GM18858 (cell line): ENCODE results near the gene VTI1A.

ENCODE experiments used
- ATAC-seq: cut with Tn5 transposase; IDR thresholded peaks from one replicate; pipeline ENCODE4 v1.9.1; 2021; ENCODE audit not compliant: unreplicated experiment

VTI1A gene

DNA sequence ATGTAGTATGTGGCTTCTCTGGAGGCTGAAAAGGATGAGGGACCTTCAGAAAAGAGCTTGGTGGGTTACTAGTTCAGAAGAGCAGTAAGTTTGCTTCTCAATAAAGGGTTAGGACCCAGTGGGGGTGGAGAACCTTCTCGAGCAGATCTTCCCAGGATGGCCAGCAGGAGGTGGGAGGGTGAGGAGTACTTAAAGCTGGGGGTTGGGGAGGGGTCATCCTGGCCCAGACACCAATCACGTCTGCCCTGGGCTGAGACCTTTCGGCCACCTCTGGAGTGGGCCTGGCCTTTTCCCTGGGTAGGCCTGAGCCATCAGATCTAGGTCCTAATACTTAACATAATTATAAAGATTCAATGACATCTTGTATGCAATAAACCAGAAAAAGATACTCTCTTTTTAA lies 354.0 kb downstream of the VTI1A start:
- ATAC-seq: no peak

DNA sequence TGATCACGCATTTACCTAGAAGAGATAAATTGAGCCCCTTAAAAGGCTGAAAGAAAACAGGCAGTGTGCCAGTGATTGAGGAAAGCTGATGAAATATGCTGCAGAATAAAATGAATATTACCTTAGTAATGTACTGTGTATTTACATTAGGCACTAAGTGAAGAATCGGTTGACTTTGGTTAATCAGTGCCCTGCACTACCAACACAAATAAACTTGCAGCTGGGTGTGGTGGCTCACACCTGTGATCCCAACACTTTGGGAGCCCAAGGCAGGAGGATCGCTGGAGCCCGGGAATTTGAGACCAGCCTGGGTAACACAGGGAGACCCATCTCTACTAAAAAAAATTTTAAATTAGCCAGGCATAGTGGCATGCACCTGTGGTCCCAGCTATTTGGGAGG lies 354.7 kb downstream of the VTI1A start:
- no peak for ATAC-seq

DNA sequence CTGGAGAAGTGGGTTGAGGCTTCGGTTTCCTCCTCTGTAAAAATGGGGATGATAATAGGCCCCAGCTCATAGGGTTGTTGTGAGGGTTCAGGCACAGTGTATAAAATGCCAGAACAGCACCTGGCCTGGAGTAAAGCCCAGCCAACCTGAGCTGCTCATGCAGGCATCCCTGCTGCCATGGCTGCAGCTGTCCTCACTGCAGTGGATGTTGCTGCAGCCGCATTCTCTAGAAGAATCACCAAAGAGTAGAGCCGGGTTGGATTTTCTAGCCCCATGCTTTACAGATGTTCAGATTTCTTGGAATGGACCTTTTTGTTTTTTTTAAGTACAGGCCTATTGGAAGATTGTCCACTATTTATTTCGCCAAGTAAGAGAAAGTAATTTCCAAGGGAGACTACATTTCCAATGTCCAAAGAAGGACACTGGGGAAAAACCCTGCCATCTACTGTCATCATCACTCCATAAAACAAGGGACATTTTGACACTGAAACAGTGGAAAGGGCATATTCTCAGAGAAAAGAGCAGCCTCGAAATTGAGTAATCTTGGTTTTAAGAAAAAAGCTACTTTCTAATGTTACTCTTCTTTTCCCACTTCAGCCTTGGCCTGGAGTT lies 355.5 kb downstream of the VTI1A start:
- no peak for ATAC-seq

DNA sequence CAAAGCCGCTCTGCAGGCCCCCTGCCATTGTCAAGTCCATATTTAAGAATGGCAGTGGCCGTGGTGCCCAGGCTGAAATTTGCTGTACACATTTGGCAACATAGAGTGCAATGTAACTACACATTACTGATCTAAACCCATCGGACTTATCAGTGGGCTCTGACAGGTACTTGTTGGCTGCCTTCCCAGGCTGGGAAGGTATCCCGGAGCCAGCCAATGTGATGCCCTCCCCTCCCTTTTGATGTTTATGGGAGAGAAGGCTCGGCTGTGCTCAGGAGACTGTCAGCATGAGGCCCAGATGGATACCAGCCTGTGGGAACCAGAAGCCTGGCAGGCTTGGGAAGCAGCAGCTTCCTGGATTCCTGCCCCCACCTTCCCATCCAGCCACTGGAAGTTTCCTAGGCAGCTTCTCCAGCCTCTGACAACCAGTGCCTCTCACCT lies 357.0 kb downstream of the VTI1A start:
- ATAC-seq: no peak

DNA sequence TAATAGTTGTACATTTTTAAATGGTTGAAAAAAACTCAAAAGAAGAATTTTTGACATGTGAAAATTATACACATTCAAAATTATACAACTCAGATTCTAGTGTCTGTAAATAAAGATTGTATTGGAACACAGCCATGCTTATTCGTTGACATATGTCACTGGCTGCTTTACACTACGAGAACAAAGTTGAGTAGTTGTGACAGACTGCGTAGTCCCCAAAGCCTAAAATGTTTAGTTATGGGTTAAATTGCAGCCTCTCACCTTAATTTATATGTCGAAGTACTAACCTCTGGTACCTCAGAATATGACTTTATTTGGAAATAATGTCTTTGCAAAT lies 358.2 kb downstream of the VTI1A start:
- no peak for ATAC-seq

DNA sequence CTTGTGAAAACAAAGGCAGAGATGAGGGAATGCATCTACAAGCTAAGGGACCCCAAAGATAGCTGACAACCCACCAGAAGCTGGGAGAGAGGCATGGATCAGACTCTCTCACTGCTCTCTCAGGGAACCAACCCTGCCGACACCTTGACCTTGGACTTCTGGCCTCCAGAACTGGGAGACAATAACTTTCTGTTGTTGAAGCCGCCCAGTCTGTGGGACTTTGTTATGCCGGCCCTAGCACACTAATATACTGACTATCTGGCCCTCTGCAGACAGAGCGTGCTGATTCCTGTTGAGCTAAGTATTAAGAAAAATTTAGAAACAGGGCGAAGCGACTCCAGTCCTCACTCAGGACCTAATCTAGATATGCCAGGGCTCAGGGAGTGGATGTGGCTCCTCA lies 358.7 kb downstream of the VTI1A start:
- no peak for ATAC-seq

DNA sequence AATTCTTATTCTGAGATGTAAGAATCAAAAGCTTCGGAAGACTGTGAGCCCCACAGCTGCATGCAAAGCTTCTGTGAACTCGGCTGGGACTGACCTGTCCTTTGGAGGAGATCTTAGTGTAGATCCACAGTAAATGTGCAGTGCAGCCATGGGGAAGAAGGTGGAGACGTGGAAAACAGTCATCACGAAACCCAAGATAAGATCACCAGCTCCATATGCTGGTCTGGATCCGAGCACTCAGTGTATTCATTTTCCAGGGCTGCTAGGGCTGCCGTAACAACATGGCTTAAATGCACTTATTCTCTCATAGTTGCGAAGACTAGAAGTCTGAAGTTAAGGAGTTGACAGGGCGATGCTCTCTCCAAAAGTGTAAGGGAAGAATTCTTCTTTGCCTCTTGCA lies 360.0 kb downstream of the VTI1A start:
- ATAC-seq: no peak

- no peak for ATAC-seq
These were observed 362.7 kb downstream of the VTI1A start for GRCh38 chr10:112809736-112810135.

GRCh38 chr10:112810711-112811151 lies 363.7 kb downstream of the VTI1A start:
- no peak for ATAC-seq

DNA sequence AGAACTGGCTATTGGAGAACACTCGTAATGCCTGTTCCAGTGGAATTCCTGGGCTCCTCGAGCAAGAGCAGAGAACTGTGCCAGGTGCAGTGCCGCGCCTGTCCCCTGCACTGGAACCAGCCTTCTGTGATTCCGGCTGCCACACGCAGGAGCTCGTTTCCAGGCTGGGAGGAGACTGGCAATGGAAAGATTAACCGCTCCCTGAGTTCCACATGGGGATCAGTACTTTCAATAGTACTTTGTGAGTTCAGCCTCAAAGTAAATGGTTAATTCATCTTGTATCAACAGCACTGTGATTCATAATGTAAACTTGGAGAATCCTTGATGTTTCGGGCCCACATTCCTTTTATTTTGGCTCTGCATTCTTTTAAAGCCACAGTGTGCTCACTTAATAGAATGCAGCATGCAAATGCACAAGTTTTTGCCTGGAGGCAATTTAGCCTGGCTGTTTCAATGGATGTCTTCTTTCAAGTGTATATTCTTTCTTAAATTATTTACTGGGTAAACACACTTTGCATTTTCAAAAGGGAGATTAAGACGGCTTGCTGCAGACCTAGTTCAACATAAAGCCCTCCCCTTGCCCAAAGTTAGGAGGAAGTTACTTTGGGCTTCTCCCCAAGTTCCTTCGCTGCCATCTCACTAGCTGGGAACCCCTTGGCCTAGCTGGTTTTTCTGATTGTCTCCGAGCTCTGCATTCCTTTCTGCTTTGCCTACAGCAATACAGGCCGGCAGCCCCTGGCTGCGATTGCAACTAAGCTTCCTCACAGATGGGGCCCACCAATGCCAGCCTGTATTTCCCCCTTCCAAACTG lies 364.9 kb downstream of the VTI1A start:
- no peak for ATAC-seq

- ATAC-seq: no peak
These were observed 365.6 kb downstream of the VTI1A start for GRCh38 chr10:112812586-112812985.

DNA sequence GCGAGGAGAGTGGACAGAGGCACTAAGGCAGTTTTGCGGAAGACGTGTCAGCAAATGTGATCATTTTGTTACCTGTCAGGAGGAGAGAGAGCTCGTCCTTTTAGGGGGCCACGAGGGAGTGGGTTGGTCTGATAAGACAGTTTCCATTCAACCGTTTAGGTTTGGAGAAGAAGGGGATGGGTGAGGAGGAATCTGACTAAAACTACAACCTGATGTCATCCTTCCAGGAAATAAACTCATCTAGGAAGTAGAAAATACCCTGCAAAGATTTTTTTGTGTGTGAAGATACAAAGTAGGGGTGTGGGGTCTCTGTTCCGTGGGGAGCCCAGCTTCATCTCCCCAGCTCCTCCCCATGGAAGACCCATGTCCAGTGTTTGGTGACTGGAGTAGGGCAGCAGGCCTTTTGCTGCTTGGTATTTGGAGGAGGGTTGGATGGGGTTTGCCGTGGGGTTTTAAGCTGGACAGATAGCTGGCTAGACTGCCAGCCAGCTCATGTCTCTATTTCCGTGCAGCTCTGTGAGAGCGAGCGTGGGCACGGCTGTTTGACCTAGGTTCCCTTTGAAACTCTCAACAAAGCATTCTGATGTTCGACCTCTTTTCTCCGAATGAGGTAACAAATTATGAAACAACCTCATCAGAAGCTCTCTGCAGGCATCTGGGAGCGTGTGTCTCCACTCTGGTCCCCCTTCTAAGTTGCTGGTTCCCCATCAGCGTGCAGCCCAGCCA lies 367.0 kb downstream of the VTI1A start:
- ATAC-seq: no peak

- no peak for ATAC-seq
These were observed 368.4 kb downstream of the VTI1A start for GRCh38 chr10:112815269-112816032.

DNA sequence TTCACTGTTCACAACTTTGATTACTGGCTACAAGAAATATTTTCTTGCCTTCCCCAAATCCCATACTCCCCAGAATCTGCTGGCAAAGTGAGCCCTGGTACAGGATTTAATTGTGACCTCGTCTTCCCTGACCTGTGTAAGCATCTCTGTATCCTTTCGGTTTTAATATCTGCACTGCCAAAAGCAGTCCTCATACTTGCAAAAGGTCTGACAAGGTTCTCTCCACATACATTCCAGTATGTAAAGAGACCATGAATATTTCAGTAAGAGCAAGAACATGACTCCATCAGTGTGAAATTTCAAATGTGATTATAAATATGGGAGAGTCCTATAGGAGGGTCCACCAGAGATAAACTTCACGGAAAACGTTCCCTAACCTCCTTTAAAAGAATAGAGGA lies 369.0 kb downstream of the VTI1A start:
- ATAC-seq: no peak

DNA sequence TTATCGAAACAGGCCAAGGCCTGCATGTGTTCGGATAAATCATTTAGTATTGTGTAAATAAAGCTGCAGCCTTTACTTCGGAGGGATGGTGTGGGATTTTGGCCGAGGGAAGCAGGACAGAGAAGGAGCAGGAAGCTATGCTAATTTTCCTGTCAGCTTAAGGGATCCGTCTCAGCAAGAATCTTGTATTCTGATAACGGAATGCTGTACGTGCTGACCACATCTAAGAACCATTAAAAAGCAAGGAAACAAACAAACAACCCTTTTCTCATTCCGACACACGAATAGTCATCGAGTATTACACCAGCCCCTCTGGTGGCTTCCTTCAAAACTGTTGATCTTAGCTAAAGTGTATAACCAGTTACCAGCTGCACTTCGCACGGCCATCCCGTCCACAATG lies 369.9 kb downstream of the VTI1A start:
- no peak for ATAC-seq

DNA sequence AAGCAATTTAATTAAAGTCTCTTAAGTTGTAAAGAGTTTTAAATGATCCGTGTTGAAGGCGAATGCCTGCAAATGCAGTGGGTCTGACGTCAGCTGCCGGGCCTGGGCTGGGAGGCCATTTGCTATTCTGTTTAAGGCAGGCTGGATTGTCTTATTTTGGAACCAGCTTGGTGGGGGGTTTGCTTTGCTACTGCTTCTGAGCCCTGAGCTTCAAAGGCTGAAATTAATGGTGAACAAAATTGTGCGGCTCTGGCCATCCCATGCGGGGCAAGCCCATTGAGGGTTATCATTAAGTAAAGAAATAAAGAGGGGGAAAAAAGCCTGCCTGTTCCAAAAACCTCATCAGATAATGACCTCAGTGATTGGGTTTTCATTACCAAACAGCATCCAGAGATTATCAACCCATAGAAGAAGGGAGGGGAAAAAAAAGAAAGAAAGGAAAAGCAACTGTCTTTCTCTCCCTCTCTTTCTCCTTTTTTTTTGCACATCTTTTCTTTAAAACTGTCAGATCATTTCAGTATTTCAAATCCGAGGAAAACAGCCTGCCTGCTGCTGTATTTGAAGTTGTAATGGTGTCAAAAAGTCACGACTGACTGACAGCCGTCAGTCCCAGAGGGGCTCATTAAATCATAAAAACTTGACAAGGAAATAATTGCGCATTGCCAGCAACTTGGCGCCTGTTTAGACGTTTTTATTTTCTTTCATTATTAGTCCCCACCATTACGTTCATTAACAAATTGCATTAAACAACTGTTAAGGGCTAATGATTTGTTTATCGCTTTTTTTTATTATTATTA lies 371.2 kb downstream of the VTI1A start:
- ATAC-seq: no peak

- no peak for ATAC-seq
These were observed 372.2 kb downstream of the VTI1A start for GRCh38 chr10:112819231-112819630.

DNA sequence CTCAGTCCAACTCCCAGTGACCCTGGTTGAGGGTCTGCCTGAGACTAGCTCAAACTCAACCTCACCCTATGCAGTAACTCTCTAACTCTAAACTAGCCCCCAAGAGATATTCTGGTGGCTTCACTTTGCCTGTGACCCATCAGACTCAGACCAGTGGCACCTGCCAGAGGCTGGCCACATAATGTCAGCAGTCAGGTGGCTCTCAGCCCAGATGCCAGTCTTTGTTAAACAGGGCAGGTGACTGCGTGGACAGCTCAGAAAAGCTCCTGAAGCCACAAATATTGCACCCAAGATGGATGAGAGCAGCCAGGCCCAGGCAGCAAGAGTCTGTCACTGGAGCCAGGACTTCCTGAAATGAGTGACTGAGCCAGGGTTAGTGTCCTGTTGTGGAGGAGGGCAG lies 373.3 kb downstream of the VTI1A start:
- no peak for ATAC-seq

DNA sequence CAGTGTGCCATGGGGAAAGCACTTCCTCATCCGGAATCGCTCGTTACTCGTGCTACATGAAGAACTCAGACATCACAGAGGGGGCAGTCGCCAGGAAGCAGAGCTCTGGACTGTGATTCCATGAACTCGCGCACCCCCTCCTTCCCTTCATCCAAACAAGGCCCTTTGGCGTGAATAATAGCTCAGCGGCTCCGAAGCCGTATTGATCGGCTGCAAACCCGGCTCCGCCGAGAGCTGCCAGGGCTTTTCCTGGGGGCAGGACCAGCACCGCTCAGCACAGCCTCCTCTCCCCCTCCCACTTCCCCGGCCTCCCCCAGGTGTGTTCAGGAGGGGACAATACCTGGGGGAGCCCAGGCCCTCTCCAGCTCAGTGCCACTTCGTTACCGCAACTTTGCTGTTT lies 374.0 kb downstream of the VTI1A start:
- ATAC-seq: no peak

DNA sequence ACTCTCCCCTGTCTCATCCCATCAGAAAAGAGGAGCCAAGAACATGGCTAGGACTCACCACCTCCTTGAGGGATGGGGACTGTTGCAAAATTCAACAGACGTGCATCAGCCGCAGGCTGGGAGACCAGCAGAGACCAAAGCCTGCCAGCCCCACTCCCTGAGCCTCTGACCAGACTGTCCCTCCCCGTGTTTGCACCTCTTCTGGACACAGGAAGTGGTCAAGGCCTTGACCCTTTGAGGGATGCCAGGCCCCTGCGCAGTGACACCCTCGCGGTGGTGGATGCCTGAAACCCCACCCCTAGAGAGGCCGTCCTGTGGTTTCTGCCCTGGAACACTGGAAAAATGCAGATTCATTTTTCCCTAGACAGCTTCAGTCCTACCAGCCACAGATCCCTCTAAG lies 374.6 kb downstream of the VTI1A start:
- no peak for ATAC-seq

GRCh38 chr10:112823007-112823406 lies 376.0 kb downstream of the VTI1A start:
- no peak for ATAC-seq
